Lower leg skin (tissue), 3 donors: Measurements from ENCODE around the gene PABPN1.

Source experiments
- POLR2A ChIP-seq, 2 donors: fragments of 450-650 bp; IDR thresholded peaks; one replicate each; pipeline ENCODE4 v1.6.1; 2016 to 2017; ENCODE audit warnings: antibody characterized with exemption in 2 of 2, mild to moderate bottlenecking in 1 of 2, moderate library complexity in 1 of 2
- TF ChIP-seq, protein P1 (sequence below), 3 donors: fragments of 450-650 bp; IDR thresholded peaks; one replicate each; pipeline ENCODE4 v1.5.1; 2016; ENCODE audit warnings: antibody characterized with exemption in 3 of 3, mild to moderate bottlenecking in 3 of 3, moderate library complexity in 2 of 3

DNA sequence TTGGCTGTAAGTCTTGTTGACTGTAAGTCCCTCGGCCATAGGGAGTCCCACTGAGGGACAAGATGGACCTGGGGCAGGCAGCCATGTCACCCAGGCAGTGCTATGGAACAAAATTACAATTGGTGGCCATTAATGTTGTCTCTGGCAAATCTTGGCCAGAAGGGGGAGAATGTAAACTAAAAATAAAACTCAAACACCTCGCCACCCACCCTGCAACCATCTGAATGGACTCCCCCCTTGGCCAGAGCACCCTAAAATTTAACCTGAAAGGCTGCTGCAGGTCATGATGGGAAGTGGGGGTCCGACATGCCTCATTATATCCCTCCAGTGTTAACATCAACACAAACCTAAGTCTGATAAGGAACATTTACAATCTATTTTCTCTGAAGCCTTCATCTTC is 23.2 kb downstream of the PABPN1 start:
- TF ChIP-seq, protein P1, sequence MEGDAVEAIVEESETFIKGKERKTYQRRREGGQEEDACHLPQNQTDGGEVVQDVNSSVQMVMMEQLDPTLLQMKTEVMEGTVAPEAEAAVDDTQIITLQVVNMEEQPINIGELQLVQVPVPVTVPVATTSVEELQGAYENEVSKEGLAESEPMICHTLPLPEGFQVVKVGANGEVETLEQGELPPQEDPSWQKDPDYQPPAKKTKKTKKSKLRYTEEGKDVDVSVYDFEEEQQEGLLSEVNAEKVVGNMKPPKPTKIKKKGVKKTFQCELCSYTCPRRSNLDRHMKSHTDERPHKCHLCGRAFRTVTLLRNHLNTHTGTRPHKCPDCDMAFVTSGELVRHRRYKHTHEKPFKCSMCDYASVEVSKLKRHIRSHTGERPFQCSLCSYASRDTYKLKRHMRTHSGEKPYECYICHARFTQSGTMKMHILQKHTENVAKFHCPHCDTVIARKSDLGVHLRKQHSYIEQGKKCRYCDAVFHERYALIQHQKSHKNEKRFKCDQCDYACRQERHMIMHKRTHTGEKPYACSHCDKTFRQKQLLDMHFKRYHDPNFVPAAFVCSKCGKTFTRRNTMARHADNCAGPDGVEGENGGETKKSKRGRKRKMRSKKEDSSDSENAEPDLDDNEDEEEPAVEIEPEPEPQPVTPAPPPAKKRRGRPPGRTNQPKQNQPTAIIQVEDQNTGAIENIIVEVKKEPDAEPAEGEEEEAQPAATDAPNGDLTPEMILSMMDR (IDR thresholded peaks at IDR 0.05) = no peak
- TF ChIP-seq POLR2A (IDR thresholded peaks at IDR 0.05) = no peak
